ENCODE data around the gene MYOM3.

The MYOM3 gene

GRCh38 chr1:24096009-24096738, 15.8 kb downstream of the MYOM3 start:
- no peak for DNase-seq
- peaks cover 50% of the 10 kb centered on the region for H3K4me1 Mint-ChIP-seq
- no peaks in the 10 kb centered on the region for H3K9me3 Mint-ChIP-seq
- no peak overlapping the region for H3K4me3 Mint-ChIP-seq
- TF ChIP-seq CTCF (IDR thresholded peaks at IDR 0.05), result no peak
- no peaks in the 10 kb centered on the region for H3K36me3 Mint-ChIP-seq (ENCODE audit: low read depth)
- peak overlapping the region; percentile 86 for H3K27ac Mint-ChIP-seq
- peaks cover 4% of the 10 kb centered on the region for H3K27me3 Mint-ChIP-seq (ENCODE audit: low read depth, poor library complexity)

- Mint-ChIP-seq H3K36me3 (ENCODE audit: low read depth) (no peaks in the 10 kb centered on the region), H3K27ac (no peak overlapping the region), H3K4me3 (no peak overlapping the region), H3K9me3 (no peaks in the 10 kb centered on the region), H3K27me3 (ENCODE audit: low read depth, poor library complexity) (peaks cover 4% of the 10 kb centered on the region), H3K4me1 (peaks cover 51% of the 10 kb centered on the region)
- DNase-seq, result no peak
- no peak for TF ChIP-seq CTCF (IDR thresholded peaks at IDR 0.05)
Observed at GRCh38 chr1:24095140-24095859, 16.6 kb downstream of the MYOM3 start.

- Mint-ChIP-seq H3K4me1 (peaks cover 51% of the 10 kb centered on the region), H3K9me3 (no peaks in the 10 kb centered on the region), H3K27me3 (ENCODE audit: low read depth, poor library complexity) (peaks cover 4% of the 10 kb centered on the region), H3K4me3 (no peak overlapping the region), H3K27ac (no peak overlapping the region), H3K36me3 (ENCODE audit: low read depth) (no peaks in the 10 kb centered on the region)
- no peak for DNase-seq
- no peak for TF ChIP-seq CTCF (IDR thresholded peaks at IDR 0.05)
Observed at GRCh38 chr1:24094554-24094953, 17.4 kb downstream of the MYOM3 start.

DNA sequence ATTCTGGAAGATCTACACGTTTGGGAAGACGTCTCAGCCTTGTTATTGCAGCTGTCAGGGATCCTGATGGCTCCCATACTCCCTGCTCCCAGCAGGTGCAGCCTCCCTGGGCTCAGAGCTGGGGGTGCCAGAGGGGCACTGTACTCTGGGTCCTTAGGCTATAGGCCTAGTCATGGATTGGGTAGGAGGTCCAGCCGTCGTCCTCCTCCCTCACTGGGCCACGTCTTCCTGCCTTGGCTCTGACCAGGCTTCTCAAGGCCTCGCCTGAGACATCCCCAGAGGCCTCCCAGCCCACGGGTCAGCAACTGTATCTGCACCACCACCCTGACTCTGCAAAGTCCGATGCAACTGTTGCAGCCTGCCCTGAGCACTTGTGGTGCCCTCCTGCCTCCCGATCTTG, 18.2 kb downstream of the MYOM3 start:
- TF ChIP-seq CTCF (IDR thresholded peaks at IDR 0.05), result no peak
- Mint-ChIP-seq H3K27me3 (ENCODE audit: low read depth, poor library complexity) (peaks cover 4% of the 10 kb centered on the region), H3K4me1 (peaks cover 45% of the 10 kb centered on the region), H3K9me3 (no peaks in the 10 kb centered on the region), H3K27ac (no peak overlapping the region), H3K4me3 (no peak overlapping the region), H3K36me3 (ENCODE audit: low read depth) (no peaks in the 10 kb centered on the region)
- DNase-seq, result no peak

- TF ChIP-seq CTCF (IDR thresholded peaks at IDR 0.05), result no peak
- H3K36me3 Mint-ChIP-seq (ENCODE audit: low read depth), result no peaks in the 10 kb centered on the region
- H3K4me1 Mint-ChIP-seq, result peaks cover 44% of the 10 kb centered on the region
- no peak overlapping the region for H3K4me3 Mint-ChIP-seq
- H3K27me3 Mint-ChIP-seq (ENCODE audit: low read depth, poor library complexity), result peaks cover 7% of the 10 kb centered on the region
- H3K27ac Mint-ChIP-seq, result no peak overlapping the region
- no peaks in the 10 kb centered on the region for H3K9me3 Mint-ChIP-seq
- no peak for DNase-seq
Observed at GRCh38 chr1:24092979-24093378, 19.0 kb downstream of the MYOM3 start.

Measured in nephron progenitor cell (in vitro differentiated cells).